Esophagus squamous epithelium (tissue), 4 donors: Measurements from ENCODE around the gene MAPRE3.

ENCODE experiments used
- POLR2A ChIP-seq, 4 donors: fragments of 450-650 bp; IDR thresholded peaks; one replicate each; pipeline ENCODE4 v1.6.1; 2017; ENCODE audit warnings: antibody characterized with exemption in 4 of 4, mild to moderate bottlenecking in 4 of 4, moderate library complexity in 3 of 4
- TF ChIP-seq, protein P1 (sequence below), 6 experiments: fragments of 450-650 bp in 4 of 6; fragments of 200-600 bp in 2 of 6; sonication (generic) in 2 of 6; IDR thresholded peaks; one replicate each; pipeline ENCODE4 v1.5.1; 2016 to 2019; ENCODE audit warnings: antibody characterized with exemption in 6 of 6, mild to moderate bottlenecking in 4 of 6, moderate library complexity in 4 of 6

- TF ChIP-seq, protein P1, sequence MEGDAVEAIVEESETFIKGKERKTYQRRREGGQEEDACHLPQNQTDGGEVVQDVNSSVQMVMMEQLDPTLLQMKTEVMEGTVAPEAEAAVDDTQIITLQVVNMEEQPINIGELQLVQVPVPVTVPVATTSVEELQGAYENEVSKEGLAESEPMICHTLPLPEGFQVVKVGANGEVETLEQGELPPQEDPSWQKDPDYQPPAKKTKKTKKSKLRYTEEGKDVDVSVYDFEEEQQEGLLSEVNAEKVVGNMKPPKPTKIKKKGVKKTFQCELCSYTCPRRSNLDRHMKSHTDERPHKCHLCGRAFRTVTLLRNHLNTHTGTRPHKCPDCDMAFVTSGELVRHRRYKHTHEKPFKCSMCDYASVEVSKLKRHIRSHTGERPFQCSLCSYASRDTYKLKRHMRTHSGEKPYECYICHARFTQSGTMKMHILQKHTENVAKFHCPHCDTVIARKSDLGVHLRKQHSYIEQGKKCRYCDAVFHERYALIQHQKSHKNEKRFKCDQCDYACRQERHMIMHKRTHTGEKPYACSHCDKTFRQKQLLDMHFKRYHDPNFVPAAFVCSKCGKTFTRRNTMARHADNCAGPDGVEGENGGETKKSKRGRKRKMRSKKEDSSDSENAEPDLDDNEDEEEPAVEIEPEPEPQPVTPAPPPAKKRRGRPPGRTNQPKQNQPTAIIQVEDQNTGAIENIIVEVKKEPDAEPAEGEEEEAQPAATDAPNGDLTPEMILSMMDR (IDR thresholded peaks at IDR 0.05): no peak
- TF ChIP-seq POLR2A (IDR thresholded peaks at IDR 0.05): no peak
Observed at GRCh38 chr2:26921323-26921722, 49.1 kb upstream of the MAPRE3 start.
